Measurements from ENCODE around the gene PUS1.
"Not testable (repeated sequence)": the region's sequence is repeated elsewhere in the genome, so short reads cannot be mapped to it uniquely, and the experiment has no call there.

The PUS1 gene

GRCh38 chr12:131928711-131929580 lies at the start of gene PUS1:
PUS1 (plus strand) TSS chr12:131929276; CDS start chr12:131929723, 447 bp downstream.
- peak; percentile 95 for DNase-seq (ENCODE audit: low spot score)

- no peak for DNase-seq (ENCODE audit: low spot score)
Observed at GRCh38 chr12:131882804-131883520, 46.1 kb upstream of the PUS1 start.

DNA sequence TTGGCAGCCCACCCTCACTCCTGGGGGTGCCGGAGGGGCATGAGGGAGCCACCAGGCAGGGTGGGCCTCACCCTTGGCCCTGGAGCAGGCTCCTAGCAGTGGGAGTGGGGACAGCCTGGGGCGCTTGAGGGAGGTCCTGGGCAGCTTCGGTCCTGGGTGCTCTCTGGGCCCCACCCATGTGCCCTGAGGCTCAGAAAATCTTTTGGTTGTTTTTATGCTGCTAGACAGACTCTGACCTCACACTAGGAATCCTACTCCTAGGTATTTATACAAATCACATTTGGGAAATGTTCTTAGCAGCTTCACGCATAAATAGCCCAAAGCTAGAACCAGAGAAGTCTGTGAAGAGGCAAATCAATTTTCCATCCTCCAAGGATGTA lies 45.6 kb upstream of the PUS1 start:
- DNase-seq (ENCODE audit: low spot score), result no peak

DNA sequence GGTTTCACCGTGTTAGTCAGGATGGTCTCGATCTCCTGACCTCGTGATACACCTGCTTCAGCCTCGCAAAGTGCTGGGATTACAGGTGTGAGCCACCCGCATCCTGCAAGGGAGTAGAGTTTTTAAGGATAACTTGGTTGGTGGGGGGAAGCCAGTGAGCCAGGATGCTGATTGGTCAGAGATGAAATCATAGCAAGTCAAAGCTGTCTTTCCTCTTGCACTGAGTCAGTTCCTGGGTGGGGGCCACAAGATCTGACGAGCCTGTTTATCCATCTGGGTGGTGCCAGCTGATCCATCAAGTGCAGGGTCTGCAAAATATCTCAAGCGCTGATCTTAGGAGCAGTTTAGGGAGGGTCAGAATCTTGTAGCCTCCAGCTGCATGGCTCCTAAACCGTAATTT lies 44.0 kb upstream of the PUS1 start:
- not testable (repeated sequence) for DNase-seq (ENCODE audit: low spot score)

DNA sequence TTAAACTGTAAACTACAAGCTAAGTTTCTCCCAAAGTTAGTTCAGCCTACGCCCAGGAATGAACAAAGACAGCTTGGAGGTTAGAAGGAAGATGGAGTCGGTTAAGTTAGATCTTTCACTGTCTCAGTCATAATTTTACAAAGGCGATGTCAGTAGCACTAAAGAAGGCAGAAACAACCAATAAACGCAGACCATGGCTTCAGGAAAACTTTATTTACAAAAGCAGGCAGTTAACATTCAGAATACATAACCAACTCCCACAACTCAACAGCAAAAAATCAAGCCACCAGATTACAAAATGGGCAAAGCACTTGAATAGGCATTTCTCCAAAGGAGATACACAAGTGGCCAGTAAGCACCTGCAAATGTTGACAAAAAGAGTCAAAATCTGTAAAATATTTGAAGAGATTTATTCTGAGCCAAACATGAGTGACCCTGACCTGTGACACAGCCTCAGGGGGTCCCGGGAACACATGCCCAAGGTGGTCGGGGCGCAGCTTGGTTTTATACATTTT lies 43.5 kb upstream of the PUS1 start:
- DNase-seq (ENCODE audit: low spot score), result no peak

- not testable (repeated sequence) for DNase-seq (ENCODE audit: low spot score)
Observed at GRCh38 chr12:131891722-131892121, 37.4 kb upstream of the PUS1 start.

DNA sequence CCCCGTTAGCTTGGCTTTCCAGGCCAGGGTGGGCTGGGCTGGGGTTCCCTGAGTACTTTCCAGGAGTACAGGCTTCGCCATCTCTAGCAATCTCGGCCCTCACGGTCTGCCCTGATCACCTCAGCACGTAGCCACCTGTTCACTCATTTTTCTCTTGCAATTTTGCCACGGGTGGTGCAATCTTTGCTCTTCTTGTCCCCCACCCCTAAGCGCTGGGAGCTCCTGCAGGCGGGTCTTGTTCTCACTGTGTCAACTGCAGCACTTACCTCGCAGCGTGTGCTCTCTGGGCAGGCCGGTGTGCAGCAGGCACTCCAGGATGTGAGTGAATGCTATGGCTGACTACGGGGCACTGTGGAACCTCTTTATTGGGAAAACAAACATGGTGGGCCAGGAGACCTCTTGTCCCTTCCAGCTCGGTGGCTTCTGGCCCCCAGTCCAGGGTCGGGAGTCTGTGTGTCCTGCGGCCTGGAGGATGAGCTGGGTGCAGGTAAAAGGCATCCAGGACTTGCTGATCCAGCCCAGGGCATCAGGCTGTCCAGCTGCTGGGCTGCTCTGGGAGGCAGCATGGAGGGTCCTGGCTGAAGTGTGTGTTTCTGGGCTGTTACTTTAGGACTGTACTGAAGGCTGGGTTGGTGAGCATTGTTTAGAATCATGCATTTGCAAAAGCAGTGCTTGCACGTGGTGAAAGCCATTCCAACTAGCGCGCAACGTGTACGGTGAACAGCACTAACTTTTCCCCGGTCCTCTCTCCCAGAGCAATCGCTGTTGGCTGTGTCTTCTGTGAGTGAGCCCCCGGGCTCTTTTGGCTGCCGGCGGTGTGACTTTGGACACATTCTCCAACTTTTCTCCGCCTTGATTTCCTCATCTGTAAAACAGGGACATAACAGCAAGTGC lies 36.1 kb upstream of the PUS1 start:
- no peak for DNase-seq (ENCODE audit: low spot score)

- no peak for DNase-seq (ENCODE audit: low spot score)
Observed at GRCh38 chr12:131893605-131894312, 35.3 kb upstream of the PUS1 start.

- DNase-seq (ENCODE audit: low spot score), result peak; percentile 91
Observed at GRCh38 chr12:131894313-131894860, 34.7 kb upstream of the PUS1 start, which contains the start of gene ULK1. ULK1 (plus strand) TSS chr12:131894622; CDS start chr12:131895002, 380 bp downstream.

DNA sequence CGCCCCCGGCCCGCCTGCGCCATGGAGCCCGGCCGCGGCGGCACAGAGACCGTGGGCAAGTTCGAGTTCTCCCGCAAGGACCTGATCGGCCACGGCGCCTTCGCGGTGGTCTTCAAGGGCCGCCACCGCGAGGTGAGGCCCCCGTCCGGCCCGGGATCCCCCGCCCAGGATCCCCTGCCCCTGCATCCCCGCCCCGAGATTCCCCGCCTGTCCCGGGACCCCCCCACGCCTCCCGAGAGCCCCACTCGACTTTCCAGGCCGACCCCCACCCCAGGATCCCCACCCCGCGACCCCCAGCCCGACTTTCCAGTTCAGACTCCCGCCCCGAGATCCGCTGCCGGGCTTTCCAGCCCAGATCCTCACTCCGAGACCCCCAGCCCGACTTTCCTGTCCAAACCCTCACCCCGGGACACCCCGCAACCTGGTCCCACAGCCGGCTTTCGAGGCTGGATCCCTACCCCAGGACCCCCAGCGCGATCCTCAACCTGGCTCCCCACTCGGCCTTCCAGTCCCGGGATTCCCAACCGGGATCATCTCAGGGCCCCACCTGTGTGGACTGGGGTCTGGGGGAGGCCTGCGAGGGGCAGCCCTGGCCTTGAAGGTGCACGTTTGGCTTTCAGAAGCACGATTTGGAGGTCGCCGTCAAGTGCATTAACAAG lies 34.0 kb upstream of the PUS1 start:
- DNase-seq (ENCODE audit: low spot score), result no peak

- no peak for DNase-seq (ENCODE audit: low spot score)
Observed at GRCh38 chr12:131895640-131896079, 33.4 kb upstream of the PUS1 start.

- peak; percentile 43 for DNase-seq (ENCODE audit: low spot score)
Observed at GRCh38 chr12:131896080-131896810, 32.8 kb upstream of the PUS1 start.

DNA sequence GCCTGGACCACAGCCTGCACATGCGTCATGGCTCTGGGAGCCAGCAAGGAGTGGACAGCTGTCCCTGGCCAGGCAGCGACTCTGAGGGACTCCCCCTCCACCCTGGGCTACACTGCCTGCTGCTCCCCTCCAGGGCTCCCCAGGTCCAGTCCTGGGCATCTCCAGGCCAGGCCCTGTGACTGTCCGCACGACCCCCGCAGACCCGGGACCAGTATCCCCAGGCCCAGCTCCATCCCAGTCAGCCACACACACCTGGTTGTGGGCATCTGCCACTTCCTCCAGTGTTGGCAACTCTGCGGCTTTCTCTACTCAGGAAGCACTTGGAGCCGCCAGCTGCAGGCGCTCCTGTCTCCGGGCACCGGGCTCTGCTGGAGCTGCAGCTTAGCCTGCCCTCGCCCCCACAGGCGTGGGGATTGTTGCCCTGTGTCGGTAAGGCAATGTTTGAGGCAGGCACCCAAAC lies 32.2 kb upstream of the PUS1 start:
- no peak for DNase-seq (ENCODE audit: low spot score)

DNA sequence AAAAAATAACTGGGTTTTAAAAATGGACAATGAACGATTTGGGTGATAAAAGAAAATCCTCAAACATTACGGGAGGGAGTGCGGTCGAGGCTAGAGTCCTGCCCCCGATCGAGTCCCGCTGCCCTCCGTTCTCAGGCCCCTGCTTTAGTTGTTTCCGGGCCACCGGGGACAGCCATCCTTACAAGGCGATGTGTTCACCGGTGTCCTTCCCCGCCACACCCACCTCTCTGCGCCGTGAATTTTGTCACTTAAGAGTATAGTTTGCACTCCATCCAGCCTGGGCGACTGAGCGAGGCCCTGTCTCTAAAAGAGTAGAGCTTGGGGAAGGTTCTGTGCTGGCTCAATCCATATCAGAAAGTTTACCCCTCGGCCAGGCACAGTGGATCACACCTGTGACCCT lies 31.8 kb upstream of the PUS1 start:
- DNase-seq (ENCODE audit: low spot score), result no peak

- no peak for DNase-seq (ENCODE audit: low spot score)
Observed at GRCh38 chr12:131897875-131898274, 31.2 kb upstream of the PUS1 start.

DNA sequence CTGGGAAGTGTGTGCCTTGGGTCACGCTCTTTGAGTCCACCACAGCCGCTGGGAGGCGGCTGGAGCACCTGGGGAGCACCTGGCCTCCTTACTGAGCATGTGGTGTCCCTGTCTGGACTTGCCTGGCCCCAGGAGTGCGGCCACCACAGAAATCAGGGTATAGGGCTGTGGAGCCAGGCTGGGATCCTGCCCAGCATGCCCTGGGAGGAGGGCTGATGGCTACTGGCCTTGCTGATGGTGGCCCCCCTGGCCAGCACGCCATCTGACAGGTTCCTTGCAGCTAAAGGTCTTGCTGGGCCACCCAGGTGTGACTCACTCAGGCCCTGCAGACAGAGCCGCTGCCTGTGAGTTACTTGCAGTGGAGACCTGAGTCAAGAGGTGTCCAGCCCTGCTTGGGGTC lies 28.7 kb upstream of the PUS1 start:
- DNase-seq (ENCODE audit: low spot score), result no peak

DNA sequence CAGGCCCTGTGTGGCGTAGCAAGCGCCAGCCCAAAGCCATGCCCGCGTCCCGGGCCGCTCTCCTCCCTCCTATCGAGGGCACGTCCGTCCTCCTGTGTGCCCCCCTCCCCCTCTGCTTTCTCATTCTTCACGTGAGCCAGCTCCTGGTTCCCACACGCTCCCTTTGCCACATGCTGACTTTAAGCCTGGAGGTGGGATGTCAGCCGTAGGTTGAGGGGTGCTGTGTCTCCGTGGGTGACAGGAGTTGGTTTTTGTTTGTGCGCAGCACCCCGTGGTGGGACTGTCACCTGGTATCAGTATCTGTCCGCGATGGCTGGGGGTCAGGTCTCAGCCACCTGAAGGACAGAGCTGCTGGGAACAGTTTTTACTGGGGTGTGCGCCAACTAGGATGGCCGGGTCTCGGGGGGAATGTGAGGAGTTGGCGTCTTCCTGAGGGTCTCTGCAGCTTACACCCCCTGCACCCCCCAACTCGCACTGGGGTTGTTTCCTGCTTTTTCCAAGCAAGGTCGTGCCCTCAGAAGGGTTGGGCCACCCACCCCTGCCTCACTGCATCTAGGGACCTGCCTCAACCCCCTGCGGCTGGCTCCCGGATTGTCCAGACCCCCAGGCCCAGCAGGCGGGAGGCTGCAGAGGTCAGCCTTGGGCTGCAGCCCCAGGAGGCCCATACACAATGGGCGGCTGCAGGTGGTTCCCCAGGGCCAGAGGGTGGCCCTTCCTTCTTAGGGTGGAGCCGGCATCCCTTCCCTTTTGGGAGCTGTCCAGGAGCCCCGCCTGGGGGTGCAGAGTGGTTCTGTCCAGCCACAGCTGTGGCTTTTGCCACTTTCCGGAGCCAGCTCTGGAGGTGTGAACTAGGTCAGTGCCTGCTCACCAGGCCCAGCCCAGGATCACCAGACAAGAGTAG lies 27.4 kb upstream of the PUS1 start:
- DNase-seq (ENCODE audit: low spot score), result no peak
